GM18517 (cell line): ENCODE measurements around the gene MUSTN1.

ENCODE experiments used
- ATAC-seq: cut with Tn5 transposase; IDR thresholded peaks from one replicate; pipeline ENCODE4 v1.9.1; 2021; ENCODE audit warnings: mild to moderate bottlenecking, moderate library complexity; ENCODE audit not compliant: unreplicated experiment

MUSTN1 gene

DNA sequence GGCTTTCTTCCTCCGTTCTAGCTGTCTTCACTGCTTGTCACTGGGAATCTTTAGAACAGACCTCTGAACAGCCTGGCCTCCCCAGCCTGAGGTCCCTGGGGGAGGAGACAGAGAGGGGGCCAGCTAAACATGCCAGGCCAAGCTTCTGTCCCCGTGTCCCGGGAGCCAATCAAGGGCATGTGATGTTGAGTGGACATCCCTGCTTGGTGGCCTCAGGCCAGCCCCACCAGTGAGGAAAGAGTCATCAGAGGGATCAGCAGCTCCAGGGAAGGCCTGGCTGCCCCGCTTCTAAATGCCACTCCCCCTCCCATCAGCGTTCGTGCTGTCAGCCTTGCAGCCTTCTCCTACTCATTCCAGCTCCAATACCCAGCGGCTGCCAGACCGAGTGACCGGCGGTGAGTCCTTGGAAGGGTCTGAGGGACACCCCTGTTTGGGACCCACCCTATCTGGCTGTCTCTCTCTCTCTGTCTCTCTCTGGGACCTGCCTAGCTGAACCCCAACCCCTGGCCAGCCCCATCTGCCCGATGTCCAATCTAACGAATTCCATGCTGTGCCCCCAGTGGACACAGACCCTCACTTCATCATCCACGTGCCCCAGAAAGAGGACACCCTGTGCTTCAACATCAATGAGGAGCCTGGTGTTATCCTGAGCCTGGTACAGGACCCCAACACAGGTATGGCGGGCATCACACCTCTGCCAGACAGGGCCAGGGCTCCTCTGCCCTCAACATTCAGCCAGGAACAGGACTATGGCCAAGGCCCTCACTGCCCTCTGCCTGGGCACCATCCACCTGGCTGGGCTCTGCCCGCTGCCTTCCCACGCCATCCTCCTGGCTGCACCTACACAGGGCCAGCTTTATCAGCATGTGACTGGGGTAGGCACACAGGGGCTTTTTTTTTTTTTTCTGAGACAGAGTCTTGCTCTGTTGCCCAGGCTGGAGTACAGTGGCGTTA lies 46.9 kb downstream of the MUSTN1 start:
- ATAC-seq: no peak

DNA sequence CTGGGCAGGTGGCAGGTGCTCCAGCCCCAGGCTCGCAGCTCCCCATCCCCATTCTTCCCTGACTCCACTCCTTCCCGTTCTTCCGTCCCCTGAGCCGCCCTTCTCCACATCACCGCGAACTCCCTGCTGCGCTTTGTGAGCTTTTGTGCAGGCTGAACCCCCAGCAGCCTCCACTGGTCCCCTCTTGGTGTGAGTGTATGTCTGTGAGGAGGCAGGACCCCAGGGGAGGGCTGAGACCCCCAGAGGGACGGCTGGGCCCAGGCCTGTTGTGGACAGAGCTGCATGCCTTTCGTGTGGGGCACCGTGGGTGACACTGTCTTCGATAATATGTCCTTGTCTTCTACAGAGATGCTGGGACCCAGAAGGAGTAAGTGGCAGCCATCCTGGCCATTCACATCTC lies 47.6 kb downstream of the MUSTN1 start:
- ATAC-seq: no peak

DNA sequence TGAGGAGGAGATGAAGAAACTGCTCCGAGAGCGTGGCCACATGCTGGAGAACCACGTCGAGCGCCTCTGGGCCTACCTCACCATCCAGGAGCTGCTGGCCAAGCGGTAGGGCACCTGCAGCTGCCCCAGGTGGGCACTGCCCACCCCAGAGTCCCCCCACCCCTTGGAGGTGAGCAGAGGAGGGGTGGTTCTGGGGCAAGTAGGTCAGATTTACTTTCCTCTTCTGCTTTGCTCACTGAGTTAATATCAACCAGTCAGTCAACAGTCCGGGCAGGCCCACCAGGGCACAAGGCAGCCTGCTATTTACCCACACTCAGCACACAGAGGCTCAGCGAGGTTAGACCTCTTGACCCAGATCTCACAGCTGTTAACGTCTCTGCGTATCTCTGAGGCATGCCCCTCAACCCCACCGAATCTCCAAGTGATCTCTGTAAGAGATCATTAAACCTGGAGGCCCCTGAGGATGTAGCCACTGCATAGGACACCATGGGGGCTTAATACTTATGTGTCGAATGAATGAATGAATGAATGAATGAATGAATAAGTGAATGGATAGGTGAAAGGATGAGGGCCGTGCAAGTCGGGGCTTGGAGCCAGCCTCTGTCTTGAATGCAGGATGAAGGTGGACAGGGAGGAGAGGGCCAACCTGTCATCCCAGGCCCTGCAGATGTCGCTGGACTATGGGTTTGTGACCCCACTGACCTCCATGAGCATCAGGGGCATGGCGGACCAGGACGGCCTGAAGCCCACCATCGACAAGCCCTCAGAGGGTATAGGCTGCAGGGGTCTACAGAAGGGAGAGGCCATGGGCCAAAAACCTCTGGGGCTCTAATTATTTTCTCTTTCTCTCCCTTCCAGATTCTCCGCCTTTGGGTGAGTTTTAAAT lies 48.2 kb downstream of the MUSTN1 start:
- no peak for ATAC-seq

DNA sequence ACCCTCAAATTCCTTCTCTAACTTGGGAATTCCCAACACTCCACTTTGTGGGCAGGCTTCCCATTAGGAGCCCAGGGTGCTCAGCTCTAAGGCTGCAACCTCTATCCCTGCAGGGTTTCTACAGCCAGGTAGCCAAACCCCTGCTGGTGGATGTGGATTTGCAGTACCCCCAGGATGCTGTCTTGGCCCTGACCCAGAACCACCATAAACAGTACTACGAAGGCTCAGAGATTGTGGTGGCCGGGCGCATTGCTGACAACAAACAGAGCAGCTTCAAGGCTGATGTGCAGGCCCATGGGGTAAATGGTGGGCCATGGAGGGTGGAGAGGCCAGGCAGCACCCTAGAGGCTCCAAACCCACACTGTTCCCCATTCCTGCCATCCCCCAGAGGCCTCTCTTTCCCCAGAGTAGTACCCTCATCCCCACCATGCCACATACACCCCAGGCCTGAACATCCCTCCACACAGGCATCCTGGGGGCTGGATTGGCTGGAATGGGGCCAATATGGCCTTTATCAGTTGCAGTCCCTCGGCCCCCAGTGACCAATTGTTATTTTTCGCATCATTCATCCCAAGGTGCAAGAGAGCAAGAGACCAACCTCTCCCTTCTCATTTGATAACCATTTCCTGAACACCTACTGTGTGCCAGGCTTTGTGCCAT lies 49.8 kb downstream of the MUSTN1 start:
- no peak for ATAC-seq

DNA sequence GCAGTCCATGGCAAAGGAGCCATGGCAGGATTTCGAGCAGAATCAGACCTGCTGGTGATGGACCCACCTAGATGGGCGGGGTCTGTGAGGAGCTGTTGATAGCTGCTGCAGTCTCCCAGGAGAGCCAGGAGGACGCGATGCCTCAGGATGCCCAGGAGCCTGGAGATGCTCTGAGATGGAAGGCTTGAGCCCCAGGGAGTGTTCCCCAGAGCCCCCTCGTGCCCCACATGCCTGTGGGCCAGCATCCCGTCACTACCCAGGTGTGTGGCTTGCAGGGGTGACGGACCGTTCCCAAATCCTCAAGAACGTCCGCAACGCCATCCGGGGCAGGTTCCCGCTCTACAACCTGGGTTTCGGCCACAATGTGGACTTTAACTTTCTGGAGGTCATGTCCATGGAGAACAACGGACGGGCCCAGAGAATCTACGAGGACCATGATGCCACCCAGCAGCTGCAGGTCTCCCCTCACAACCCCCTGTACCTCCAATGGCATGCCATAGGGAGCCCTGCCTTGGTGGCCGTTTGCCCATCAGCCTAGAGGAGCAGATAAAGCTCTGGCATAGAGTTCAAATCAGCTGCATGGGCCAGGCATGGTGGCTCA lies 50.7 kb downstream of the MUSTN1 start:
- no peak for ATAC-seq

DNA sequence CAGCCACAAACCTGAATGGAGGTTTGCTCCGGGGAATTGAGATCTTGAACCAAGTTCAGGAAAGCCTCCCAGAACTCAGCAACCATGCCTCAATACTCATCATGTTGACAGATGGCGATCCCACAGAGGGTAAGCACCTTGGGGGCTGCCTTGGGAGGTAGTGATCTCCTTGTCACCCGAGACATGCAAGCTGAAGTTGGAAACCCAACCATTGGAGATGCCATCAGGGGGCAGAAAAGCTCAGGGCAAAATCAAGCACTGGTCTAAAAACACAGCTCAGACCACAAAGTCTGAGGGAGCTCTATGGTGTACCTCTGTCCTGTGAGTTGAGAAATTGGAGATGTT lies 51.6 kb downstream of the MUSTN1 start:
- ATAC-seq: no peak
